GM20000 (cell line): ENCODE measurements around the gene POMT2.

ENCODE experiments used
- DNase-seq: peaks from one replicate; pipeline ENCODE4 v3.0.0; 2012; ENCODE audit warnings: low spot score
- CTCF ChIP-seq: IDR thresholded peaks from 2 replicates; pipeline ENCODE4 v1.5.1; 2012; ENCODE audit warnings: mild to moderate bottlenecking, control low read depth; ENCODE audit errors: extremely low read depth, missing control alignments

Gene POMT2

GRCh38 chr14:77257700-77258099, 63.0 kb downstream of the POMT2 start:
- TF ChIP-seq CTCF: no peak
- no peak for DNase-seq

- DNase-seq: no peak
- no peak for TF ChIP-seq CTCF
These were observed 64.0 kb downstream of the POMT2 start for GRCh38 chr14:77256694-77257093.

- DNase-seq: no peak
- TF ChIP-seq CTCF: no peak
These were observed 67.1 kb downstream of the POMT2 start for GRCh38 chr14:77253333-77254190.

- no peak for DNase-seq
- TF ChIP-seq CTCF: no peak
These were observed 68.8 kb downstream of the POMT2 start for GRCh38 chr14:77251870-77252269.

GRCh38 chr14:77250927-77251326, 69.8 kb downstream of the POMT2 start:
- TF ChIP-seq CTCF: no peak
- DNase-seq: no peak

GRCh38 chr14:77249286-77249685, 71.4 kb downstream of the POMT2 start:
- no peak for TF ChIP-seq CTCF
- no peak for DNase-seq

- TF ChIP-seq CTCF: no peak
- DNase-seq: no peak
These were observed 72.0 kb downstream of the POMT2 start for GRCh38 chr14:77248666-77249065.
